Tibial nerve (tissue), 4 donors: ENCODE results near the gene INCA1. TPM values are rescaled to one million over a fixed set of nuclear protein-coding genes. Genes with fewer than 3 reads are reported as not detected.

Experiments used
- DNase-seq, 2 donors: peaks; one replicate each; pipeline ENCODE4 v3.0.0-alpha.2; 2019; ENCODE audit warnings: low spot score in 2 of 2
- H3K27ac ChIP-seq, 4 donors: fragments of 200-600 bp; sonication (generic) in 3 of 4; one replicate each; pipeline ENCODE4 v1.5.1; 2017 to 2019; ENCODE audit warnings: mild to moderate bottlenecking in 1 of 4
- H3K27me3 ChIP-seq, 2 donors: fragments of 200-600 bp; sonication (generic) in 1 of 2; one replicate each; pipeline versions ENCODE4 v1.5.1 to v1.6.0; 2017 to 2019
- H3K36me3 ChIP-seq, 3 donors: fragments of 200-600 bp; sonication (generic); one replicate each; pipeline ENCODE4 v1.5.1; 2018 to 2019
- H3K4me1 ChIP-seq, 4 donors: fragments of 200-600 bp; sonication (generic) in 3 of 4; one replicate each; pipeline ENCODE4 v1.5.1; 2017 to 2019
- H3K4me3 ChIP-seq, 4 donors: fragments of 200-600 bp; sonication (generic) in 3 of 4; one replicate each; pipeline ENCODE4 v1.5.1; 2017 to 2019; ENCODE audit warnings: mild to moderate bottlenecking in 1 of 4, moderate library complexity in 1 of 4
- H3K9me3 ChIP-seq, 4 donors: fragments of 200-600 bp; sonication (generic) in 3 of 4; one replicate each; pipeline ENCODE4 v1.5.1; 2017 to 2019
- EP300 ChIP-seq, 2 donors: sonication (generic); formaldehyde crosslinking; IDR thresholded peaks; one replicate each; pipeline ENCODE4 v1.6.1; 2017; ENCODE audit warnings: antibody characterized with exemption in 2 of 2, mild to moderate bottlenecking in 1 of 2
- POLR2A ChIP-seq, 2 donors: fragments of 450-650 bp; IDR thresholded peaks; one replicate each; pipeline ENCODE4 v1.6.1; 2017; ENCODE audit warnings: antibody characterized with exemption in 2 of 2, mild to moderate bottlenecking in 2 of 2, moderate library complexity in 2 of 2
- WGBS, 2 donors: methylation state at CpG; one replicate each; pipeline ENCODE4 v1.1.5; 2018; 5-methylcytosine and 5-hydroxymethylcytosine counted together
- total RNA-seq, 4 donors: library from RNA; depleted of rRNA; stranded (reverse); fragments of >200 nt; gene quantifications; one replicate each; pipeline ENCODE4 v1.1.0, GENCODE V29; 2016
- TF ChIP-seq, protein P1 (sequence below), 5 experiments: fragments of 200-600 bp in 3 of 5; fragments of 450-650 bp in 2 of 5; sonication (generic) in 3 of 5; IDR thresholded peaks; one replicate each; pipeline ENCODE4 v1.5.1; 2016 to 2019; ENCODE audit warnings: antibody characterized with exemption in 5 of 5, mild to moderate bottlenecking in 3 of 5, moderate library complexity in 2 of 5

INCA1 gene
- total RNA-seq, 4 donors from 2014 or later = 1.2 to 1.8 (median 1.7) TPM

DNA sequence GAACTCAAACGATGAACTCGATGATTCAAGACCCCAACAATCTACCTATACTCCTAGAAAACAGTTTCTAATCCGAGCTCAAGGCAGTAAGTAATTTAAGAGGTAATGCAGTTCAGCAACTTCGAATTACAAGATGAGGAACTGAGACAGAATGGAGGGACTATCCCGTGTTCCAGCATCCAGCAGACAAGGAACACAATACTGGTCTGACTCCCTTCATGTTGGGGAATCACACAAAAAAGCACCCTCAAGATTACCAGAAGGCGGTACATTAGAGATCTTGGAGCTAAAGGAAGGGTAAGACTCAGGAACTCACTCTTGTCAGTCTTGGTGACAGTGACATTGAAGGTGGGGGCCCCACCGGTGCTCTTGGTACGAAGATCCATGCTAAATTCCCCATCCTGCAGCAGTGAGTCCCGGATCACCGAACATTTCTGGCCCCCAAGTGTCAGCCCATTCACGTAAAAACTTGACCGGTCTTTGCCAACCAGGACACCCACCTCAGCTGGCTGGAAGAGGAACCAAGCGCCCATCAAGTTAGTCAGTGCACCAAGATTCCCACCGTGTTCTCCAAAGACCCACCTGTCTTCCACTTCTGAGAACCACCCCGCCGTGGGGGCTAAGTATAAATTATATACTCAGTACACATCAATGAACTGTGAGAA, 50.9 kb downstream of the INCA1 start:
- Histone ChIP-seq H3K9me3 (no peaks in the 10 kb centered on the region), H3K4me3 (peak overlapping the region; percentile 85 to 99 (median 95)), H3K36me3 (peaks cover 0 to 51% (median 0%) of the 10 kb centered on the region in 3 donors), H3K27ac (peak overlapping the region in 3 of 4 donors; percentile 96 to 97 (median 96)), H3K27me3 (no peaks in the 10 kb centered on the region), H3K4me1 (peaks cover 0 to 77% (median 40%) of the 10 kb centered on the region in 4 donors)
- TF ChIP-seq, protein P1, sequence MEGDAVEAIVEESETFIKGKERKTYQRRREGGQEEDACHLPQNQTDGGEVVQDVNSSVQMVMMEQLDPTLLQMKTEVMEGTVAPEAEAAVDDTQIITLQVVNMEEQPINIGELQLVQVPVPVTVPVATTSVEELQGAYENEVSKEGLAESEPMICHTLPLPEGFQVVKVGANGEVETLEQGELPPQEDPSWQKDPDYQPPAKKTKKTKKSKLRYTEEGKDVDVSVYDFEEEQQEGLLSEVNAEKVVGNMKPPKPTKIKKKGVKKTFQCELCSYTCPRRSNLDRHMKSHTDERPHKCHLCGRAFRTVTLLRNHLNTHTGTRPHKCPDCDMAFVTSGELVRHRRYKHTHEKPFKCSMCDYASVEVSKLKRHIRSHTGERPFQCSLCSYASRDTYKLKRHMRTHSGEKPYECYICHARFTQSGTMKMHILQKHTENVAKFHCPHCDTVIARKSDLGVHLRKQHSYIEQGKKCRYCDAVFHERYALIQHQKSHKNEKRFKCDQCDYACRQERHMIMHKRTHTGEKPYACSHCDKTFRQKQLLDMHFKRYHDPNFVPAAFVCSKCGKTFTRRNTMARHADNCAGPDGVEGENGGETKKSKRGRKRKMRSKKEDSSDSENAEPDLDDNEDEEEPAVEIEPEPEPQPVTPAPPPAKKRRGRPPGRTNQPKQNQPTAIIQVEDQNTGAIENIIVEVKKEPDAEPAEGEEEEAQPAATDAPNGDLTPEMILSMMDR (IDR thresholded peaks at IDR 0.05) = no peak
- TF ChIP-seq EP300 (IDR thresholded peaks at IDR 0.05) (no peak), POLR2A (IDR thresholded peaks at IDR 0.05) (no peak)
- WGBS, 2 donors = 31 to 35% methylated on average over 16 of the region's 16 CpGs
- no peak for DNase-seq

DNA sequence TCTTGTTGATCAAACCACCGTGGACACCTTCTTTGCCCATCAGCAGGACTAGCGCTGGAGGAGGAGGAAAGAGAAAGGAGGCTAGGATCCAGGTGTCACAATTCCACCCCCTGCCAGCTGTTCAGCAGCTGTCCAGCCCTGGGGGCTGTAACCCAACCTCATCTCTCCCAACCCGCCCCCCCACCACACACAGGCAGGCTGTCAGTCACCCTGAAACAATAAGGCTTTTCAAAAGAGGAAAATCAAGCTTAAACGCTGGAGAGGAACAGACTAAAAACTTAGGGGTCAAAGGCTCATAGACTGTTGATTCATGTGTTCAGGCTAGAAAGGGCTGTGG, 51.4 kb downstream of the INCA1 start:
- Histone ChIP-seq H3K9me3 (no peaks in the 10 kb centered on the region), H3K27ac (peak overlapping the region in 3 of 4 donors; percentile 70 to 97 (median 96)), H3K27me3 (no peaks in the 10 kb centered on the region), H3K36me3 (peaks cover 0 to 51% (median 0%) of the 10 kb centered on the region in 3 donors), H3K4me3 (peak overlapping the region in 2 of 4 donors; percentile 1 to 98), H3K4me1 (peaks cover 0 to 78% (median 44%) of the 10 kb centered on the region in 4 donors)
- TF ChIP-seq POLR2A (IDR thresholded peaks at IDR 0.05) (no peak), EP300 (IDR thresholded peaks at IDR 0.05) (no peak)
- TF ChIP-seq, protein P1 (IDR thresholded peaks at IDR 0.05) = no peak
- DNase-seq = no peak
- 18 to 22% methylated on average over 4 of the region's 4 CpGs for WGBS, 2 donors

DNA sequence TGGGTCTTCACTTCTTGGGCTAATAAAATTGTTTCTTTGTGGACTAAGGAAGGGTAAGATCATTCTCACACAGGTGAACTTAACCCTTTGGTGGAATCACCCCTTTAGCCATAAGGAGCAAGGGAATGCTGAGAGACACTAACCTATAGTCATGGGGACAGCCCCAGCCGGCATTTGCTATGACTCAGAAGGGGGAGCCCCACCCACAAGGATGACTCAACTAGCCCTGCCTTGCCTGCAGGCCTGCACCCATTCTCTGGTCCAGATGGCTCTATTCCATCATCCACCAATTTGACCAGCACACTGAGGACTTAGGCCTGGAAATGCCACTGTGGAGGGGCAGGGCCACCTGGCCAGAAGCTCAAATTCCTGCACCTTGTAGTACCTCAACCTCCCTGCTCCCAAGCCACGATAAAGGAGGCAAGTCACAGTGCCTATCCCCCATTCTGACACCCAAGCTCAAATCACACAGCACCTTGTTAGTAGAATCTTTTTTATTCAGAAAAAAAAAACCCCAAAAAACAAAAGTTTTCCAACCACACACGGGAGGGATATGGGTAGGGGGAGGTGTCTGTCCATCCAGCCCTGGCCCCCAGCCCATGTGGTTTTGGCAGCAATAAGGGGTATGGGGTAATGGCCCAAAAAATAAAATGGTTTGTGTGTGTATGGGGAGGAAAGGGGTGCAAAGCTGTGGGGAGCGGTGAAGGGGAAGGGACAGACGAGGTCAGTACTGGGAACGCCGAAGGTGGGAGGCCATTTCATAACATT, 52.0 kb downstream of the INCA1 start:
- Histone ChIP-seq H3K27me3 (no peaks in the 10 kb centered on the region), H3K36me3 (peaks cover 0 to 51% (median 0%) of the 10 kb centered on the region in 3 donors), H3K9me3 (no peaks in the 10 kb centered on the region), H3K27ac (peak overlapping the region; percentile 26 to 97 (median 83)), H3K4me3 (peak overlapping the region in 1 of 4 donors; percentile 98), H3K4me1 (peaks cover 0 to 75% (median 40%) of the 10 kb centered on the region in 4 donors)
- DNase-seq = peak; percentile 49 to 72
- 32 to 38% methylated on average over 7 of the region's 7 CpGs for WGBS, 2 donors
- TF ChIP-seq, protein P1 (IDR thresholded peaks at IDR 0.05) = no peak
- peak in 1 of 2 donors; percentile 42 for TF ChIP-seq EP300 (IDR thresholded peaks at IDR 0.05)

DNA sequence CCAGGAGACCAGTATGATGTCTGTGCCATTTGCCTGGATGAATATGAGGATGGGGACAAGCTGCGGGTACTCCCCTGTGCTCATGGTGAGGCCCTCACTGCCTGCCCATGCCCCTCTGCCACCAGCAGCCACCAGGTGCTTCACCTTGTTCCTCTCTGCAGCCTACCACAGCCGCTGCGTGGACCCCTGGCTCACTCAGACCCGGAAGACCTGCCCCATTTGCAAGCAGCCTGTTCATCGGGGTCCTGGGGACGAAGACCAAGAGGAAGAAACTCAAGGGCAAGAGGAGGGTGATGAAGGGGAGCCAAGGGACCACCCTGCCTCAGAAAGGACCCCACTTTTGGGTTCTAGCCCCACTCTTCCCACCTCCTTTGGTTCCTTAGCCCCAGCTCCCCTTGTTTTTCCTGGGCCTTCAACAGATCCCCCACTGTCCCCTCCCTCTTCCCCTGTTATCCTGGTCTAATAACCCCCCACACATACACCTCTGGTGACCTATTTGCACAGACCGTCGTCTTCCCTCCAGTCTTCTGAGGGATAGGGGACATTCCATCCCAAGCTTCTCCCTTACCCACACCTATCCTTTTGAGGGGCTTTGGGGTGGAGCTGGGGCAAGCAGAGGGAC, 52.7 kb downstream of the INCA1 start:
- Histone ChIP-seq H3K9me3 (no peaks in the 10 kb centered on the region), H3K4me1 (peaks cover 0 to 69% (median 36%) of the 10 kb centered on the region in 4 donors), H3K4me3 (no peak overlapping the region), H3K27ac (peak overlapping the region; percentile 26 to 96 (median 80)), H3K36me3 (peaks cover 0 to 51% (median 0%) of the 10 kb centered on the region in 3 donors), H3K27me3 (no peaks in the 10 kb centered on the region)
- WGBS, 2 donors = 61 to 64% methylated on average over 8 of the region's 8 CpGs
- TF ChIP-seq POLR2A (IDR thresholded peaks at IDR 0.05) (no peak), EP300 (IDR thresholded peaks at IDR 0.05) (no peak)
- TF ChIP-seq, protein P1 (IDR thresholded peaks at IDR 0.05) = no peak
- DNase-seq = no peak
